Panc1 (cell line): Measurements from ENCODE around the gene TRIM29. TPM values are rescaled to one million over a fixed set of nuclear protein-coding genes. Genes with fewer than 3 reads are reported as not detected.

Experiments
- ATAC-seq: fragments of 200-7000 bp; cut with Tn5 transposase; 2 replicates; pipeline ENCODE4 v1.9.1; 2020; ENCODE audit warnings: mild to moderate bottlenecking, moderate library complexity
- BruUV-seq: library from RNA; stranded (reverse); fragments of 400-500 nt; replicated peaks from 2 replicates; lab custom pipeline; 2021; lab: Mats Ljungman, UMichigan
- CTCF ChIA-PET: fragments of 300-600 bp; sonication (Branson Sonifier 250); formaldehyde crosslinking; loops from one replicate; lab custom pipeline; 2022; ENCODE audit warnings: antibody characterized with exemption; lab: Charles Lee
- POLR2A ChIA-PET: fragments of 300-600 bp; sonication (Branson Sonifier 250); formaldehyde crosslinking; loops from one replicate; lab custom pipeline; 2022; ENCODE audit warnings: antibody characterized with exemption; lab: Charles Lee
- DNase-seq: peaks from one replicate; pipeline ENCODE4 v3.0.0-alpha.2; 2010; ENCODE audit warnings: low read depth, low spot score
- H3K27ac ChIP-seq: 2 replicates; pipeline ENCODE4 v1.5.1; 2011; ENCODE audit warnings: mild to moderate bottlenecking, low read length, inconsistent platforms
- H3K27me3 ChIP-seq: fragments of 200-500 bp; sonication (Bioruptor generic); 2 replicates; pipeline ENCODE4 v1.6.0; 2014; ENCODE audit warnings: low read length, inconsistent platforms; ENCODE audit not compliant: control insufficient read depth, insufficient read depth
- H3K36me3 ChIP-seq: fragments of 200-500 bp; sonication (Bioruptor generic); 2 replicates; pipeline ENCODE4 v1.5.1; 2014; ENCODE audit warnings: inconsistent platforms, mild to moderate bottlenecking, low read length, moderate library complexity; ENCODE audit not compliant: control insufficient read depth, insufficient read depth
- H3K4me1 ChIP-seq: 2 replicates; pipeline ENCODE4 v1.5.1; 2011; ENCODE audit warnings: inconsistent platforms, mild to moderate bottlenecking, low read length, moderate library complexity; ENCODE audit not compliant: control insufficient read depth, insufficient read depth
- H3K4me3 ChIP-seq, 2 experiments: 2 replicates each; pipeline ENCODE4 v1.5.1; 2011 to 2012; ENCODE audit warnings: low read depth in 2 of 2, low read length in 2 of 2, mild to moderate bottlenecking in 2 of 2, inconsistent platforms in 1 of 2, moderate library complexity in 1 of 2
- H3K9me3 ChIP-seq: fragments of 200-500 bp; sonication (Bioruptor generic); 2 replicates; pipeline ENCODE4 v1.5.1; 2014; ENCODE audit warnings: low read depth, mild to moderate bottlenecking, inconsistent platforms, low read length, moderate library complexity; ENCODE audit not compliant: control insufficient read depth, insufficient read depth
- CTCF ChIP-seq: fragments of 450-650 bp; IDR thresholded peaks from 2 replicates; pipeline ENCODE4 v1.5.1; 2017; ENCODE audit warnings: mild to moderate bottlenecking
- POLR2AphosphoS5 ChIP-seq: IDR thresholded peaks from 2 replicates; pipeline ENCODE4 v1.6.1; 2012; ENCODE audit warnings: mild to moderate bottlenecking, low read depth, low read length, moderate library complexity
- REST ChIP-seq, 2 experiments: IDR thresholded peaks; 2 replicates each; pipeline ENCODE4 v1.6.1; 2011 to 2012; ENCODE audit warnings: low read depth in 2 of 2, control low read depth in 1 of 2, low read length in 1 of 2, mild to moderate bottlenecking in 1 of 2, moderate library complexity in 1 of 2; ENCODE audit not compliant: insufficient read depth in 1 of 2
- SIN3A ChIP-seq: IDR thresholded peaks from 2 replicates; pipeline ENCODE4 v1.6.1; 2012; ENCODE audit warnings: low read depth, mild to moderate bottlenecking, low read length, moderate library complexity, borderline replicate concordance; ENCODE audit not compliant: insufficient read depth
- TCF7L2 ChIP-seq: IDR thresholded peaks from 2 replicates; pipeline ENCODE4 v1.6.1; 2011; ENCODE audit warnings: mild to moderate bottlenecking, low read depth, low read length, inconsistent platforms
- in situ Hi-C: cut with HindIII; loops from 2 replicates; pipeline ENCODE4 v1.10.0; 2016; ENCODE audit warnings: low sequenced_read_pairs, low pct_unique_long_range_greater_than_20kb
- intact Hi-C: fragments of 100-400 bp; cut with micrococcal nuclease; formaldehyde crosslinking; loops from one replicate; pipeline ENCODE4 v1.10.0; 2022; ENCODE audit not compliant: unreplicated experiment
- total RNA-seq: library from RNA; stranded (reverse); gene quantifications from one replicate; pipeline ENCODE4 v1.2.1, GENCODE V29; 2021; ENCODE audit not compliant: unreplicated experiment

Gene TRIM29
- total RNA-seq, 1 experiment from 2014 or later = 0.64 TPM

- BruUV-seq = no TSS peak
- Histone ChIP-seq H3K9me3 (no peaks in the 10 kb centered on the region), H3K36me3 (no peaks in the 10 kb centered on the region), H3K27me3 (peaks cover 33% of the 10 kb centered on the region), H3K4me1 (no peaks in the 10 kb centered on the region), H3K27ac (no peak overlapping the region), H3K4me3 (no peak overlapping the region)
- POLR2A ChIA-PET = no interaction called here
- TF ChIP-seq POLR2AphosphoS5 = no peak
- TF ChIP-seq SIN3A = no peak
- TF ChIP-seq TCF7L2 = no peak
- no peak for TF ChIP-seq CTCF
- no peak for TF ChIP-seq REST (IDR thresholded peaks at IDR 0.05; ENCODE audit: insufficient read depth in 1 of 2, low read depth in 2 of 2, low read length in 1 of 2)
- no peak for ATAC-seq
- intact Hi-C loops = loop anchor here (2.0 kb wide), 1 partner anchor 126 kb away; no protein-coding TSS in a partner anchor
- in situ Hi-C loops = no loop called here
- CTCF ChIA-PET = no interaction called here
- no peak for DNase-seq
These were observed 37.0 kb upstream of the TRIM29 start for GRCh38 chr11:120174866-120175265.

GRCh38 chr11:120173807-120174206 is 35.9 kb upstream of the TRIM29 start:
- H3K4me3 ChIP-seq = no peak overlapping the region
- no peak overlapping the region for H3K27ac ChIP-seq
- no peak for TF ChIP-seq CTCF
- no peak for TF ChIP-seq REST (IDR thresholded peaks at IDR 0.05; ENCODE audit: insufficient read depth in 1 of 2, low read depth in 2 of 2, low read length in 1 of 2)
- no peak for TF ChIP-seq POLR2AphosphoS5
- no TSS peak for BruUV-seq
- peaks cover 33% of the 10 kb centered on the region for H3K27me3 ChIP-seq
- ATAC-seq = no peak
- CTCF ChIA-PET = no interaction called here
- H3K9me3 ChIP-seq = no peaks in the 10 kb centered on the region
- no peak for DNase-seq
- 0 out of 2 replicates have a peak, but pooled peaks cover 4% of the 10 kb centered on the region for H3K4me1 ChIP-seq
- no peaks in the 10 kb centered on the region for H3K36me3 ChIP-seq
- intact Hi-C loops (loop anchor here (2.0 kb wide), 1 partner anchor 127 kb away; no protein-coding TSS in a partner anchor), in situ Hi-C loops (no loop called here)
- POLR2A ChIA-PET = no interaction called here
